HG03064 (cell line): ENCODE data around the gene PROB1.
"Not testable (repeated sequence)": the region's sequence is repeated elsewhere in the genome, so short reads cannot be mapped to it uniquely, and the experiment has no call there.

Experiments used
- ATAC-seq: cut with Tn5 transposase; IDR thresholded peaks from one replicate; pipeline ENCODE4 v1.9.1; 2021; ENCODE audit warnings: low read depth; ENCODE audit not compliant: unreplicated experiment

The PROB1 gene

DNA sequence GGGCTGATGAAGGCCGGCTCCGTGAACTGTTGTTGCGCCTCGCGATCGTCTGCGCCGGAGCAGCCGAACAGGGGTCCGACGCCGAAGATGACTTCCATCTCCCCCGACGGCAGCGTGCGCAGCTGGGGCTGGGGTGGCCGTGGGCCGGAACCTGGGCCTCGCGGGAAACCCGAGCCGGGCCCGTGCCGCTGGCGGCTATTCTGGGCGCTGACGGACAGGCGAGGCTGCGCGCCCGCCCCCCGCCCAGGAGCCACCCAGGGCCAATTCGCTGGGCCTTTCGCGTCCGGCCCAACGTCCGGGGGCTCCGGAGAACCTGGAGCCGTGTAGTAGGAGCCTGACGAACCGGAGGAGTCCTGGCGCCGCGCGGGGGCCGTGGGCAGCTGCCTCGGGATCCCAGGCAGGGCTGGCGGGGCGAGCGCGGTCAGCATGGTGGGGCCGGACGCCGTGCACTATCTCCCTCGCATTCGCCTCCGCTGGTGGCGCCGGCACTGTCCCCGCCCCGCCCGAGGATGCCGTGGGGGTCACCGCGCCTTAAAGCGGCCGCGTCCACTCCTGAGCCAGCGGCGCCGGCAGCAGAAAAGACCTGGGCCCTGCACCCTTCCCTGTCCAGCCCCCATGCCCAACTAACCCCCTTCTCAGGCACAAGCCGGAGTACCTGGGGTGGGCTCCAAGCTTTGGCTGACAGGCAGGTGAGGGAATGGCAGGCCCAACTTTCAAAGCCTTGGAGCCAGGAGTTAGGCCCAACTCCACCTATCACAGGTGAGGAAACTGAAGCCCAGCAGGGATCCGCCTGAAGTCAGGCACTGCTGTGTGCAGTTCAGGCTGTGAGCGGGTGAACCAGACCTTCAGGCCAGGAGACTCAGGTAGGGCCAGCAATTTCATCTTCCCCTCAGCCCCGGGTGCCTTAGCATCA is at the start of gene PROB1:
PROB1 (minus strand) TSS at position 451 of the 913 bp plus-strand sequence; CDS start at position 428, 23 bp downstream.
- ATAC-seq: no peak

GRCh38 chr5:139443831-139444453 is 49.0 kb upstream of the PROB1 start:
- no peak for ATAC-seq

- not testable (repeated sequence) for ATAC-seq
Observed at GRCh38 chr5:139440416-139440815, 45.5 kb upstream of the PROB1 start.

DNA sequence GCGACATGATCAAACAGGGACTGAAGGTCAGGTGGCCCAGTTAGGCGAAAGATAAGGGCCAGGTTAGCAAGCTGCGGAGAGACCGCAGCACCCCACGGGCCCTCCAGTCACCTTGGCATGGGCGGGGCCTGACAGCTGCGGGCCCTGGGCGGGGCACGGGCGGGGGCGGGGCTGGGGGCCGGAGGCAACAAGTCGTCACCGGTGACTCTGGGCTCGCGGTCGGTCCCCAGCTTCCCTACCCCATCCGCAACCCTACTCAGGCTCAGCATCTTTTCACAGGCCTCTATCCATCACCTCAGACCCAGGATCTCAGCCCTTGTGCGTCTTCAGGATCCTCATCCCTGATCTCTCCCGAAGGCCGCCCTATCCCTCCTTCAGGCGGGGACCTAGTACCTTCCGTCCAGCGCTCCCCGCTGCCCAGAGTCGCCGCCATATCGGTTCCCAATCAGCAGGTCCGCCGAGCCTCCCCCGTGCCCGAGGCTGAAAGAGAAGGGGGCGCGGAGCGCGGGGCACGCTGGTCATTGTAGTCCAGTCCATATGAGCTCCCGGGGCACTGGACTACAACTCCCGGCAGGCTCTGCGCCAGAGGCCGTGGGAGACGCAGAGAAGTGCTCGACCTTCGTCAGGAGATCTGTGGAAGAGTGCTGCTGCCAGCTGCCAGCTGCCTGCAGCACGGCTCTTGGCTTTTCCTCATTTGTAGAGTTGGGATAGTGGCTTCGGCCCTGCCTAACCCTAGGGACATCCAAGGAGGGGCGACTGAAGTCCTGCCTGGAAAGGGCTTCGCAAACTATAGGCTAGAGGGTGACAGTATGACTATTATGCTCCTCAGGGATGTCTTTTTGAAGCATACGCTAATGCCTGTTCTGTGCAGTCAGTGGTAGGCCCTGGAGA is 44.4 kb upstream of the PROB1 start, which contains the start of gene DNAJC18:
DNAJC18 (minus strand) TSS at position 513 of the 891 bp plus-strand sequence; CDS start at position 433, 80 bp downstream.
- peak; percentile 91 for ATAC-seq

- ATAC-seq: no peak
Observed at GRCh38 chr5:139438707-139439012, 43.8 kb upstream of the PROB1 start.

GRCh38 chr5:139435676-139436075 is 40.8 kb upstream of the PROB1 start:
- no peak for ATAC-seq

DNA sequence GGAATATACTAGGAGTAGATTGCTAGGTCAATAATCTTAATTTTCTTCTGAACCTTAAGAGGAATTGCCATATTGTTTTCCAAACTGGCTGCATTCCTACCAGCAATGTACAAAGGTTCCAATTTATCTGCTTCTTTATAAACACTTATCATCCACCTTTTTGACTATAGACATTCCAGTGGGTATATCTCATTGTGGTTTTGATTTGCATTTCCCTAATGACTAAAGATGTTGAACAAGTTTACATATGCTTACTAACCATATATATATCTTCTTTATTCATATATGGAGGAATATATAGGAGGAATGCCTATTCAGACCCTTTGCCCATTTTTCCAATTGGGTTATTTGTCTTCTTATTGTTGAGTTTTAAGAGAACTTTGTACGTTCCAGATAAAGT is 36.8 kb upstream of the PROB1 start:
- no peak for ATAC-seq

- no peak for ATAC-seq
Observed at GRCh38 chr5:139430015-139430414, 35.1 kb upstream of the PROB1 start.

DNA sequence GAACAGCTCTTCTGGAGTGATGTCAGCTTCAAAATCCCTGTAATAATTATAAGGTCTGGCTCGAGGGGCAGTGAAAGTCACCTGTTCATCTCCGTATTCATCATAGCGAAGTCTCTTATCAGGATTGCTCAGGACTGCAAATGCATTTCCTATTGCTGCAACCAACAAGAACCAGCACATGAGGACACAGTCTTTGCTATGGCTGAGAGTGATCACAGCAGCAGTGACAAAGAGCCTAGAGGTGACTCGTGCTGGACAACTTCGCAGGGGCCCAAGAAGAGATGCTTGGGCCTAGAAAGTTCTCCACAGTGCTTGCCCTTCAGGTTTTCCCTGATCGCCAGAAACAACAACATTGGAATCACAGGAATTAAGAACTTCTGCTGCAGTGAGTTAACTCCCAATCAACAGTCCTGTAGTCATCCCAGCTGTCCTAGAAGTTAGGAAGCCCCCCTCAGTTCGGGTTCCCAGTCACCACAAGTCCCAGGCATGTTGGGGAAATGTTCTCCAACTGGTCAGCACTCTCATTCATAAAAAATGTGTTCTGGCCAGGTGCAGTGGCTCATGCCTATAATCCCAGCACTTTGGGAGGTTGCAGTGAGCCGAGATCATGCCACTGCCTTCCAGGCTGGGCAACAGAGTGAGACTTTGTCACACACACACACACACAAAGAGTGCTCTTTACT is 31.4 kb upstream of the PROB1 start:
- no peak for ATAC-seq

GRCh38 chr5:139425497-139425896 is 30.6 kb upstream of the PROB1 start:
- ATAC-seq: no peak

DNA sequence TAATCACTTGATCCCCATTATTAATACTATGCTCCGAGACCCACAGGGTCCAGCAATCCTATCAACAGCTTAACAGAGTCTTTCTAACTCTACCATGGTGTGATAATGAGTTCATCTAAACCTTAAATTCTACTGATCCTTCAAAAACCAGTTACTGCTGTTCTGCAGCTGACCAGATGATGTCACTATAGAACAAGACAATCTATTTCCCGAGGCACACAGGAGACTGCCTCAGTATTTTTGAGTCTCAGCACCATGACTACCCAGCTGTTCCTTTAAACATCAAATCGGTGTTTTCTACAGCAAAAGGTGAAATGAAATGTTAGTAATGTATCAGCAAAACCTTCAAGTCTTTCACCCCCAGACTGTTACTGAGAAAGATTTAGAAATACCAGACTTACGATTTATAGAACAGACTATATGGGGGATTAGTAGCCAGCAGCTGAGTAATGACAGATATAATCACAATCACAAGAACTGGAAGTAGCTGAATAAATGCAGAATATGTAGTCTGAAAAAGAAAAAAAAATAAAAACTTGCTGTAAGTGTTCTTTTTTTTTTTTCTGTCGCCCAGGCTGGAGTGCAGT is 27.5 kb upstream of the PROB1 start:
- no peak for ATAC-seq

GRCh38 chr5:139419226-139420192 is 24.6 kb upstream of the PROB1 start:
- ATAC-seq: no peak

DNA sequence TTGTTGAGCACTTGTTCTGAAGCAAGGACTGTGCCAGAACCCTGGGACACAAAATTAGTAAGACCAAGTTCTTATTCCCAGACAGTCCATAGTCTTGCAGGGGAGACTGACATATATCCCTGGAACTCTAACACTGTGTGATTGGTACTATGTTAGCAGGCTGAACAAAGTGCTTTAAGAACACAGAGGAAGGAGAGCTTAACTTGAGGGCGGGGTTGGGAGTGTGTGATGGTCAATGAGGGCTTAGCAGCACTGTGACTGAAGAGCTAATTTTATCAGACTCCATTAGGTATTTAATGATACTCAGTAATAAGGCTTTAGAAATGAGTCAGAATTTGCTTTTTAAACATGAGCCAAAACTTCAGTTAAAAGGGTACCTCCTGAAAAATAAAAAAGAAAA is 23.9 kb upstream of the PROB1 start:
- ATAC-seq: no peak

DNA sequence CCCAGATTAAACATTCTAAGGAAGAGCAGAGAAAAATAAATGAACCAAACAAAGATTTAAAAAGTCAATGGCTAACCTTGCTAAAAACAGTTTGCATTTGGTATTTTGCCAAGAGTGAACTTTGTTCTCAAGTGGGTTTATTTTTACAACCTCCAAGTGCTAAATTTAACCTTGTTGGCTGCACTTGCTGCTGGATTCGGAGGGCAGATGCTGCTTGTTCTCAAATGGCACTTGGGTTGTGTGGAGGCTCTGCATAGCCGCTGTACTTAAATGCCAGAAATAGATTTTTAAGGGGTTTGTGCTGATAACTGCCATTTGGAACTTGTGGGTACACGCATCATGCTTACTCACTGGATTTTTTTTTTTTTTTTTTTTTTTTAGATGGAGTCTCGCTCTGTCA is 22.3 kb upstream of the PROB1 start:
- ATAC-seq: no peak

GRCh38 chr5:139416651-139417050 is 21.7 kb upstream of the PROB1 start:
- no peak for ATAC-seq

- no peak for ATAC-seq
Observed at GRCh38 chr5:139415869-139416268, 21.0 kb upstream of the PROB1 start.

GRCh38 chr5:139415221-139415861 is 20.4 kb upstream of the PROB1 start:
- no peak for ATAC-seq

GRCh38 chr5:139414581-139415130 is 19.8 kb upstream of the PROB1 start:
- ATAC-seq: no peak
